ENCODE data around the gene WNT5B. TPM values are rescaled to one million over a fixed set of nuclear protein-coding genes. Genes with fewer than 3 reads are reported as not detected.

WNT5B gene
- total RNA-seq, result under 1 TPM; 0.22 to 0.51 TPM

DNA sequence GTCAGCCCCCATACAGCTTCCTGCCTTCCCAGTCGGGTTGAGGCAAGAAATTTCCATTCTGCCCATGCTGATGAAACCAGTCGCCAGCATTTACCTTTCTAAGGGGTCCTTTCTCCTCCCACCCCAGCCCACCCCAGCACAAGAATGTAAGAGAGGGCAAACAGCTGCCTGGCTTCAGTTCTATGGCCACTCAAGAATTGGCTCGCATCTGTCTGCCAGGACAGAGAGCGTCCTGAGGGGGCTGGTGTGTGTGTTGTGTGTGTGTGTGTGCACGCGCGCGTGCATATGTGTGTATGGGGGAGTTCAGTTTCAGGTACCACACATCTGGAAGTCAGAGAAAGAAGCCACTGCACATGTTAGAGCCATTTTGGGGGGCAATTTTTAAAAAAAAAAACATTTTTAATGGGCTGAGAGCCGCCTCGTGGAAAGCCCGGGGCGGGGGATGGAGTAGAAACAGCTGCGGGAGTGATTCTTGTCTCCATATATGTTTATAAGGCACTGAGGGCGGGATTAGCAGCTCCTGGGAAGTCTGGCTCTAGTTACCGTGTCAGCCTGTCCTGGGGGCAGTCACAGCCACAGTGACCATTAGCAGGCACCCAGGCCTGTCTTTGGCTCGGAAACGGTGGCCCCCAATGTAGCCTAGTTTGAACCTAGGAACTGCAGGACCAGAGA, at the start of gene WNT5B:
TSS of gene WNT5B (plus strand) at position 566 of the 672 bp plus-strand sequence. CDS start 2,124 bp downstream, outside the sequence.
- Mint-ChIP-seq H3K27ac (no peak within 1 kb of the TSS), H3K4me1 (ENCODE audit: low read depth) (peaks cover 19% of the 10 kb centered on the region), H3K36me3 (ENCODE audit: insufficient read depth in 2 of 2) (no peaks in the 10 kb centered on the region), H3K9me3 (no peaks in the 10 kb centered on the region), H3K4me3 (peak within 1 kb of the TSS; percentile 56 to 62), H3K27me3 (ENCODE audit: low read depth) (peaks cover 53% of the 10 kb centered on the region)
- no peak for ATAC-seq (replicated peaks in 1 of 2)
- DNase-seq, result no peak

- DNase-seq (no peak), ATAC-seq (replicated peaks in 1 of 2) (no peak)
- Mint-ChIP-seq H3K36me3 (ENCODE audit: insufficient read depth in 2 of 2) (no peaks in the 10 kb centered on the region), H3K27me3 (ENCODE audit: low read depth) (peaks cover 7% of the 10 kb centered on the region), H3K9me3 (no peaks in the 10 kb centered on the region), H3K27ac (no peak overlapping the region), H3K4me3 (no peak overlapping the region), H3K4me1 (ENCODE audit: low read depth) (peaks cover 12% of the 10 kb centered on the region)
Measured at GRCh38 chr12:1579651-1580435, 49.2 kb upstream of the WNT5B start.

DNA sequence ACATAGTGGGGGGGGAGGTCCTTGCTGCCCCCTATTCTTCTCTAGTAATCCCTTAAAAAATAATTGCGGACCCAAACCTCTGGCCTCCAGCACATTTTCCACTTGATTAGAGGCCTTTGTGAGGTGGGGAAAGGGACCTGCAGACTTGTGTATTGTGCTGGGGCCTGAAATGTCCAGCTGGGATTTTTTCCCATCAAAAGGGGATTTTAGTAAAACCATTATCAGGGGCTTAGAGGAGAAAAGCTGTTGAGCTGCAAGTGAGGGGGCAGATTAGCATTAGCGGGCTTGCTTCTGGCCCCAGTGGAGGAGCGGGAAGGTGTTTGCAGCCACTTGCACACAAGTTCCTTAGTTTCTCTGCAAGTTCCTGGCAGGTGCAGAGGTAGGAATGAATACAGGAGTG, 48.5 kb upstream of the WNT5B start:
- Mint-ChIP-seq H3K27me3 (ENCODE audit: low read depth) (peaks cover 4% of the 10 kb centered on the region), H3K9me3 (no peaks in the 10 kb centered on the region), H3K36me3 (ENCODE audit: insufficient read depth in 2 of 2) (no peaks in the 10 kb centered on the region), H3K4me1 (ENCODE audit: low read depth) (peaks cover 12% of the 10 kb centered on the region), H3K27ac (no peak overlapping the region), H3K4me3 (no peak overlapping the region)
- DNase-seq (no peak), ATAC-seq (replicated peaks in 1 of 2) (no peak)

DNA sequence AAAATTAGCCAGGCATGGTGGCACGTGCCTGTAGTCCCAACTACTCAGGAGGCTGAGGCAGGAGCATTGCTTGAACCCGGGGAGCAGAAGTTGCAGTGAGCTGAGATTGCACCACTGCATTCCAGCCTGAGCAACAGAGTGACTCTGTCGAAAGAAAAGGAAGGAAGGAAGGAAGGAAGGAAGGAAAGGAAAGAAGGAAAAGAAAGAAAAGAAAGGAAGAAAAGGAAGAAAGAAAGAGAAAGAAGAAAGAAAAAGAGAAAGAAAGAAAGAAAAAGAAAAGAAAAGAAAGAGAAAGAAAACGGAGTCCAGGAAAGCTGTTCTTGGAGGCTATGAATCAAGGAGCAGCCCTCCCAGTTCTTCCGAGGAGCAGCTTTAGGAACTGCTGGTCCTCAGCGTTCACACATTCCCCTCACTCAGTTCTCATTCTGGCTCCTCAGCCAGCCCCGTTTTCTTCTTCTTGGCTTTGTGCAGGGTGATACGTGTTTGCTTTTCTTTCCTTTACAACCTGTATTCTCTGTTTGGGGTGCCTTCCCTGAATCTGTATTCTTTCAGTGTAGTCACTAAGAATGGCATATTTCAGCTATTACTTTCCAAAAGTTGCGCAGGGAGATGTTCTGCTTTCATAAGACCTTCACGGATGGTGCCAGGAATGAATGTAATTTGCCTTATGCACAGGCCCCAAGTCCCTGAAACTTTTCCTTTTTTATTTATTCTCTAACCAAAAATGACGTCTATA, 46.9 kb upstream of the WNT5B start:
- Mint-ChIP-seq H3K4me3 (no peak overlapping the region), H3K9me3 (no peaks in the 10 kb centered on the region), H3K27me3 (ENCODE audit: low read depth) (no peaks in the 10 kb centered on the region), H3K36me3 (ENCODE audit: insufficient read depth in 2 of 2) (no peaks in the 10 kb centered on the region), H3K4me1 (ENCODE audit: low read depth) (peaks cover 12% of the 10 kb centered on the region), H3K27ac (no peak overlapping the region)
- DNase-seq (no peak), ATAC-seq (replicated peaks in 1 of 2) (no peak)

DNA sequence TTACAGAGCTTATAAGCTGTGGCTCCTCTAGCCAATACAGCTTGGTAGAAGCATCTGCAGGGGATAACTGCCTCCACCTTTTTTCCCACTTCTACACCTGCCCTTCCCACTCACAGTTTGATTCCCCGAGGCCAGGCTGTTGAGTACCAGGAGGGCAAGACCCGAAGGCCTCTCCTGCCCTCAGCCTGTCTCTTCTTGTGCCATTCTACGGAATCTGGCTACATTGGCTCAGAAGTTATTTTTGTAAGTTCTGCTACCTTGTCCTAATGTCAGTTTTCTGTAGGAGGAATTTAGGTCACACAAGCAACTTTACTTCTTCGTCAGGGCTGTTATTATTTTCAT, 46.4 kb upstream of the WNT5B start:
- H3K4me3 Mint-ChIP-seq, result no peak overlapping the region
- no peaks in the 10 kb centered on the region for H3K27me3 Mint-ChIP-seq (ENCODE audit: low read depth)
- H3K4me1 Mint-ChIP-seq (ENCODE audit: low read depth), result peaks cover 17% of the 10 kb centered on the region
- no peak for DNase-seq
- ATAC-seq (replicated peaks in 1 of 2), result no peak
- H3K9me3 Mint-ChIP-seq, result no peaks in the 10 kb centered on the region
- no peak overlapping the region for H3K27ac Mint-ChIP-seq
- H3K36me3 Mint-ChIP-seq (ENCODE audit: insufficient read depth in 2 of 2), result no peaks in the 10 kb centered on the region

DNA sequence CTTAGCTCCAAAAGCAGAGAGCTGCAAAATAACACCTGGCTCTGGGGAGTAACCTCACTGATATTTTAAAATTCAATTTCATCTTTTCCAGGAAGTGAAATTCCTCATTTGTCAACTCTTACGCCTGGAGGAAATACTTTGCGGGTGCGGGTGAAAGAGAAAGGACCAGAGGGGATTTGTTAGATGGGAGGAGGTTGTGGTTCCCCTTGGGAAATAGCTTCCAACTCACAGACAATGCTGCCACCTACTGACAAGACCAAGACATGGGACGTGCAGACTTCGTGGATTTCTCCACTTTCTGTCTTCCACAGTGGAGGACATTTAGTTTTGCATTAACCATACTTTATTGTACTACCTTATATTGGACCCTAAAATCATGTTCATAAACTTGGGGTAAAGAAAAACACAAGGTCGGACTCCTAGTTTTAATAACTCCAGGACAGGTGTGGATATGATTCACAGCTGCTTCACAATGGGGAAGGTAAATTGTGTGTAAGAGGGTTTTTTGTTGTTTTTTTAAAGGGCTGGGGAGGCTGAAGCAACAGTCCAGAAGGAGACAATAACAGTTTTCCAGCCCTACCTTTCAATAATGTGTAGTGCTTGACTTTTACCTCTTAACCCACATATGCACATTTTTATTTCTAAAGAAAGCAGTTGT, 45.5 kb upstream of the WNT5B start:
- H3K4me3 Mint-ChIP-seq, result peak overlapping the region in 1 of 2 donors; percentile 62
- no peaks in the 10 kb centered on the region for H3K36me3 Mint-ChIP-seq (ENCODE audit: insufficient read depth in 2 of 2)

GRCh38 chr12:1584326-1584725, 44.7 kb upstream of the WNT5B start:
- ATAC-seq (replicated peaks in 1 of 2), result no peak
- peaks cover 34% of the 10 kb centered on the region for H3K4me1 Mint-ChIP-seq (ENCODE audit: low read depth)
- no peak overlapping the region for H3K27ac Mint-ChIP-seq
- no peak for DNase-seq
- no peak overlapping the region for H3K4me3 Mint-ChIP-seq
- no peaks in the 10 kb centered on the region for H3K36me3 Mint-ChIP-seq (ENCODE audit: insufficient read depth in 2 of 2)
- H3K27me3 Mint-ChIP-seq (ENCODE audit: low read depth), result no peaks in the 10 kb centered on the region
- H3K9me3 Mint-ChIP-seq, result no peaks in the 10 kb centered on the region

More for the DNA sequence above, 45.5 kb upstream of the WNT5B start:
- Mint-ChIP-seq H3K4me1 (ENCODE audit: low read depth) (peaks cover 26% of the 10 kb centered on the region), H3K27ac (peak overlapping the region; percentile 71), H3K27me3 (ENCODE audit: low read depth) (no peaks in the 10 kb centered on the region), H3K9me3 (no peaks in the 10 kb centered on the region)
- DNase-seq, result peak; percentile 66 to 69
- peak; percentile 73 to 77 for ATAC-seq (replicated peaks in 1 of 2)

GRCh38 chr12:1587927-1588574, 41.0 kb upstream of the WNT5B start:
- peak in 1 of 2 donors; percentile 27 for ATAC-seq (replicated peaks in 1 of 2)

DNA sequence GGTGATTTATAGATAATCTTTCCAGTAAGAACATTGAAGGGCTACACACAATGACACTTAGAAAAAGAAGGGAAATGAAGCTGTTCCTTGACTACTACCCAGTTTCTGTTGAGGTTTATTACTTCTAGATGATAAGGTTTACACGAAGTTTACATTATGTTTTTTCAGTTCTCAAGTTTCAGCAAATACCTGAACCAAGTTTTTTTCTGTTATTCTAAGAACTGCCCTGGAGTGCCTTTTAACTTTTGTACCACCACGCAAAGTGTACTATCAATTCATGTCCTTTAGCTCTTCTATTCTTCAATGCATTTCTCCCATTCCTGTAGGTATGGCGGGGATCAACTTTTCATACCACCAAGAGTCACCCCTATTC, 40.5 kb upstream of the WNT5B start:
- ATAC-seq (replicated peaks in 1 of 2), result no peak
- H3K4me3 Mint-ChIP-seq, result peak overlapping the region; percentile 44 to 80

More at GRCh38 chr12:1587927-1588574, 41.0 kb upstream of the WNT5B start:
- Mint-ChIP-seq H3K4me3 (peak overlapping the region; percentile 44 to 80), H3K4me1 (ENCODE audit: low read depth) (peaks cover 64% of the 10 kb centered on the region), H3K9me3 (no peaks in the 10 kb centered on the region), H3K27me3 (ENCODE audit: low read depth) (no peaks in the 10 kb centered on the region), H3K27ac (peak overlapping the region; percentile 86), H3K36me3 (ENCODE audit: insufficient read depth in 2 of 2) (peaks cover 2 to 6% of the 10 kb centered on the region in 2 donors)
- no peak for DNase-seq

DNA sequence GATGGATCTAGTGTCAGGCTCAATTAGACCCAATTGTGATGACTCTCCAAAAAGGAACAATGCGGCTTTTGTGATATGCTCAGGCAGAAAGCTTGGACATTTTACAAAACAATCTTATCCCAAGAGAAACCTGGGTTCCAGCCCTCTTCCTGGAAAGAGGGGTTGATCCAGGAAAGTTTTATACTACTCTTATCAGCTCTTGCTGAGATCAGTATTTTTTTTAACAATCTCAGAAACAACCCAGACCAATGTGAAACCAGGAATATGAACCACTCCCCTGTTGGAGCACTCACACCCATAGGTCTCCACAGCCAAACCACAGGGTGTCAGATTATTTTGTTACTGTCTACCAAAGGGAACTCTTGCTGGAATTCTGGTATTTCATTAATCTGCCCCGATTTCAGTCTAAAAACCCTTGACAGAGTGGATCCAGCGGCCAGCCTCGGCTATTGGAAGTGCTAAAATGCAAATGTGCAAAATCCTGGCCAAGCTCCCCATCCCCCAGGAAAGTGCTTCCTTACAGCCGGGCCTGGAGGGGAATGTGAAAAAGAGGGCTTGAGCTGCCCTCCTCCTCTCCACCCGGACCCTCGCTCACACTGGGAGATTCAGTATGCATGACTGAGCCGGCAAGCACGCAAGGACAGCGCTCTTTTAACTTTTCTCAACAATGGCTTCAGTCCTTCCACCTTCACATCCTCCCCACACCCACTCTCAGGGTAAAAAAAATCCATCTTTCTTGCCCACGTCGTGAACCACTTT, 38.6 kb upstream of the WNT5B start:
- H3K36me3 Mint-ChIP-seq (ENCODE audit: insufficient read depth in 2 of 2), result peaks cover 4 to 9% of the 10 kb centered on the region in 2 donors
- ATAC-seq (replicated peaks in 1 of 2), result no peak
- DNase-seq, result no peak
- peaks cover 66% of the 10 kb centered on the region for H3K4me1 Mint-ChIP-seq (ENCODE audit: low read depth)
- no peaks in the 10 kb centered on the region for H3K9me3 Mint-ChIP-seq
- H3K27me3 Mint-ChIP-seq (ENCODE audit: low read depth), result no peaks in the 10 kb centered on the region
- H3K4me3 Mint-ChIP-seq, result peak overlapping the region; percentile 80 to 95
- H3K27ac Mint-ChIP-seq, result peak overlapping the region; percentile 39

More for the DNA sequence above, 40.5 kb upstream of the WNT5B start:
- Mint-ChIP-seq H3K27ac (peak overlapping the region; percentile 86), H3K4me1 (ENCODE audit: low read depth) (peaks cover 61% of the 10 kb centered on the region), H3K9me3 (no peaks in the 10 kb centered on the region), H3K27me3 (ENCODE audit: low read depth) (no peaks in the 10 kb centered on the region), H3K36me3 (ENCODE audit: insufficient read depth in 2 of 2) (peaks cover 4 to 8% of the 10 kb centered on the region in 2 donors)
- DNase-seq, result no peak

DNA sequence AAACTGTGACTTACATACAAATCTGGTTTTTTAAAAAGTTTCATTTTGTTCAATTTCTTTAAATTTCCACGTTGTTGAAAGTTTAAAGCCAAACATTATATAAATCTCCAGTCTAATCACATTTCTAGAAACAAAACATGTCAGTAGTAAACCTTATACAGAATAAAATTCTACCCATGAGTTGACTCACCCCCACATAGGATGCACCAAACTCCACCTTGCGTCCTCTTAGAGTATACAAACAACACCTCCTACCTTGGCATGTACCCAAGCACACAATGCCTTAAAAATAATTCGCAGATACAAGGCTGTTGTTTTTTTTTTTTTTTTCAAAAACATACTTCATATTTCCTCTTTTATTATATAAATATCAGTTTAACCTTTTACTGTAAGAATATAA, 38.0 kb upstream of the WNT5B start:
- peak overlapping the region; percentile 39 for H3K27ac Mint-ChIP-seq
- H3K9me3 Mint-ChIP-seq, result no peaks in the 10 kb centered on the region
- peak overlapping the region; percentile 80 to 95 for H3K4me3 Mint-ChIP-seq
- DNase-seq (peak; percentile 40 to 50), ATAC-seq (replicated peaks in 1 of 2) (peak in 1 of 2 donors; percentile 23)
- no peaks in the 10 kb centered on the region for H3K27me3 Mint-ChIP-seq (ENCODE audit: low read depth)
- H3K36me3 Mint-ChIP-seq (ENCODE audit: insufficient read depth in 2 of 2), result peaks cover 4 to 9% of the 10 kb centered on the region in 2 donors
- peaks cover 70% of the 10 kb centered on the region for H3K4me1 Mint-ChIP-seq (ENCODE audit: low read depth)

GRCh38 chr12:1591543-1591942, 37.5 kb upstream of the WNT5B start:
- Mint-ChIP-seq H3K27me3 (ENCODE audit: low read depth) (no peaks in the 10 kb centered on the region), H3K4me1 (ENCODE audit: low read depth) (peaks cover 70% of the 10 kb centered on the region)
- ATAC-seq (replicated peaks in 1 of 2), result no peak

More at GRCh38 chr12:1591543-1591942, 37.5 kb upstream of the WNT5B start:
- peak overlapping the region; percentile 80 to 95 for H3K4me3 Mint-ChIP-seq
- H3K36me3 Mint-ChIP-seq (ENCODE audit: insufficient read depth in 2 of 2), result peaks cover 4 to 9% of the 10 kb centered on the region in 2 donors
- DNase-seq, result no peak
- H3K27ac Mint-ChIP-seq, result peak overlapping the region; percentile 87
- H3K9me3 Mint-ChIP-seq, result no peaks in the 10 kb centered on the region

All from activated T-cell treated with anti-CD3 and anti-CD28 coated beads, Interleukin-2, amount 50 U/mL, for 72 hours (primary cell).